HG03095 (cell line): ENCODE measurements around the gene BMPR1B.
"Not testable (repeated sequence)": the region's sequence is repeated elsewhere in the genome, so short reads cannot be mapped to it uniquely, and the experiment has no call there.

Experiments
- ATAC-seq: cut with Tn5 transposase; IDR thresholded peaks from one replicate; pipeline ENCODE4 v1.9.1; 2021; ENCODE audit warnings: moderate library complexity; ENCODE audit not compliant: unreplicated experiment

BMPR1B gene

DNA sequence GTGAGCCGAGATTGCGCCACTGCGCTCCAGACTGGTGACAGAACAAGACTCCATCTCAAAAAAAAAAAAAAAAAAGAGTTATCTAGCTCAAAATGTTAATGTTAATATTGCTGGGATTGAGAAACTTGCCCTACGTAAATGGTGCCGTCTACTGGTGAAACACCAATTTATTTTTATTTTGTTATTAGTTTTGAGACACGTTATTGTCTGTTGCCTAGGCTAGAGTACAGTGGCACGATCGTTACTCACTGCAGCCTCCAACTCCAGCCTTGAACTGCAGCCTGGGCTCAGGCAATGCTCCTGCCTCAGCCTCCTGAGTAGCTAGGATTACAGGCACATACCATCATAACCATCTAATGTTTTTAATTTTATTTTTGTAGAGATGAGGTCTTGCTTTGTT, 262.8 kb downstream of the BMPR1B start:
- ATAC-seq, result no peak

DNA sequence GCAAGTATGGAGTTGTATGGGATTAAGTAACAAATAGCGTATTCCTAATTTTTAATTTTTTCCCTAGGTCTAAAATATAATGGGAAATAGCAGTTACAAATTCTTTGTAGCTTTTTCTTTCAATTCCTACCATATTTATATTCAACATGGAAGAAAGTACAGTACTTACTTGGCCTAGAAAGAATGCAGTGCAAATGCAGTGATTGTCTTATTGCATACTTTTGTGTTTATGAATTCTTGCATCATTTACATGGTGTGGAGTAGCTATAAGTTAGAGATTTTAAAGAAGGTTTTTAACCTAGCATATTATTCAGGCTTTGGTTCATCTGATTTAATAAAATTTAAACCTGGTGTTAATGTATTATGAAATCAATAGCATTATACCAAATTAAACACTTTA, 263.3 kb downstream of the BMPR1B start:
- ATAC-seq, result no peak

DNA sequence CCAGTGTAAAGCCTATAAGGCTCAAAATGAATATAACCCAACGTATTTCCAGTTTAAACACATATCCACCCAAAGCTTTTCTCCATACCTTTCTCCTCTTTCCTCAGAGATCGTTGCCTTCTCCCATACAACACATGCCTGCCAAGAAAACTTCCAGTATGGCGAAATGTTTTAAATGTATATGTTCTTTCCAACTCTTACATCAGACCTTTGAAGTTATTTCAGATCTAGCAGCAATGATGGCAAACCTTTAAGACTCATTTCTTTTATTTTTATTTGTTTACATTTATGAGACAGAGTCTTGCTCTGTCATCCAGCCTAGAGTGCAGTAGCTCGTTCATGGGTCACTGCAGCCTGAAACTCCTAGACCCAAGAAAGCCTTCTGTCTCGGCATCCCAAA, 265.4 kb downstream of the BMPR1B start:
- ATAC-seq, result no peak

DNA sequence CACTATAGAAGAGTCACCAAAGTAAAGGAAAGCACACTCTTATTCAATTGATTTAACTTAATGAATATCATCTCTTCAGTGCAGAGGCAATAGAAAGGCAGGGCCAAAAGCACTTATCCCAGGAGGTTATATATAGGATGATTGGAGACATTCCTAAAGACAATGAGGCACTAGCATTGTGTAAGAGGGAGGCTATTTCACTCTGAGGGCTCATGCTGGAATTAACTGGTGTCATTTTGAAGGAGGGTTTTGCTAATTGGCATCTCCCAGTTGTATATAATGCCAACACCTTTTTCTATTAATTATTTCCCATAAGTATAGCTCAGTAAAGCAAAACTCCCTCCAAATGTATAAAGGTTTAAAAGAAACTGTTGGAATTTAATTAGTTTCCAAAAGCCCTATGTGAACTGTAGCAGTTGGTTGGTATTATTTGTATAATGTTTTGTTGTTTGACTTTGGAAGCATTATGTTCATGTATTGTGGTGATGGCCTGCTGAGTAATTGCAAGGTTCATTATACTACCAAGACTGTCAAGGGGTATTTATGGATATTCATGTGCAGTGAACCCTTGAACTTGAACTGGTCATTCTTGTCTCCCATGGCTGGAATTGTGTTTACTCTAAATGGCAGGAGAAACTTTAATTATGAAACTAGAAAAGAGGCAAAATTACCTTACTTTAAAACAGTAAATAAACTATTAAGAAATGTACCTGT, 270.3 kb downstream of the BMPR1B start:
- ATAC-seq, result no peak

DNA sequence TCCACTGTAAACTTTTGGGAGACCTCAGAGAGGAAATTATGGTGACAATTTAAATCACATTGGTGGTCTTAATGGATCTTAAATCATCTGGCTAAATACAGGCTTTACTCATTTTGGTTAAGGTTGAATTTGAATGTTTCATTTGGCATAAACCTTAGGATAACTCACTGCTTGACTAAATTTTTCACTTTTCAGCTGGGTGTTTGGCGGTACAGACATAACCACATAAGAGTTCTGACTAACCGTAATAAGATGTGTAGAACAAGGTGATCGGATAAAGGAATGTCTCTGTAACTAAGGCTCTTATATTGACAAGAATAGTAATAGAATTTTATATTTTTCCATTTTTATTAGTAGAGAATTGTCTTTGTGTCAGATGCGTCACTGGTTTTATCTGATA, 281.0 kb downstream of the BMPR1B start:
- no peak for ATAC-seq

DNA sequence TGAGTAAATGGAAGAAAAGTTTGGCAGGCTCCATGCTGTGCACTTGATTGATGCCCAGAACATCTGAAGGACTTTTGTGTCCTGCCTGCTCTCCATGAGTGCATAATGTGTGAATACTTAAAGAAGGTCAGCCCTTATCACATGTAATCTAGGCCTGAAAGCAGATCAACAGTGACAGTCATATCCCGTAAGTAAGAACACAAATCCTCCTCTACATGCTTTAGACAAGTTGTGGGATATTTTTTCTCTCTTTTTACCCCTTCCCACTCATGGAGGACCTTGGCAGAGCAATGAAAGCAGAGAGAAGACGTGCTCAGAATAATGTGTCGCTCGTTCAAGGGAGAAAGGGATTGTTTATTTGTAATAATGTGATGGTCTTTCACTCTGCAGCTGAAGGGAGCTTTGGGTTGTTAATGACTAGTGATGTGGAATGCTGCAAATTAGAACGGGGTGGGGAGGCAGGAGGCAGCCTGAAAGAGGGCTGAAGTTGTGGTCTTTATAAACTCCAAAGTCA, 286.6 kb downstream of the BMPR1B start:
- ATAC-seq, result no peak

DNA sequence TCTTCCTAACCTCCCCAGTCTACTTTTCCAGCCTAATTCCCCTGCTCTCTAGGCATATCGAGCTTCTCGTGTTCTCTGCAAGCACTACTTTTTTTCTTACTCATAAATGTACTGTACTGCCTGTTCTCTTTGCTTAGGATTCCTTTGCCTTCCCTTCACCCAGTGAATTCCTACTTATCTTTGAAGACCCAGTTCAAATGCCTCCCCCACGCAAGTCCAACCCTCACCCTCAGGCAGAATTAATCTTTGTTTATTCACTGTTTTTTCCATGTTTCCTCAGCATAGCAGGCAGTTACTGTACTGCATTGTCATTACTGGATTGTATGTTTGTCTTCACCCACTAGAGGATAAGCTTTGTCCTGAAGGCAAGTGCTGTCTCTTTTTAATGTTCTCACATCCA, 287.7 kb downstream of the BMPR1B start:
- no peak for ATAC-seq

DNA sequence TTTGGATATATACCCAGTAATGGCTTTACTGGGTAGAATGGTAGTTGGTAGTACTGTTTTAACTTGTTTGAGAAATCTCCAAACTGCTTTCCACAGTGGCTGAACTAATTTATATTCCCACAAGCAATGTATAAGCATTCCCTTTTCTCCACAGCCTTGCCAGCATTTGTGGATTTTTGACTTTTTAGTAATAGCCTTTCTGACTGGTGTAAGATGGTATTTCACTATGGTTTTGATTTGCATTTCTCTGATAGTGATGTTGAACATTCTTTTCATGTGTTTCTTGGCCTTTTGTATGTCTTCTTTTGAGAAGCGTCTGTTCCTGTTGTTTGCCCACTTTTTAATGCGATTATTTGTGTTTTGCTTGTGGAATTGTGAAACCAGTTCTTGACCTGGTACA, 290.5 kb downstream of the BMPR1B start:
- ATAC-seq, result no peak

DNA sequence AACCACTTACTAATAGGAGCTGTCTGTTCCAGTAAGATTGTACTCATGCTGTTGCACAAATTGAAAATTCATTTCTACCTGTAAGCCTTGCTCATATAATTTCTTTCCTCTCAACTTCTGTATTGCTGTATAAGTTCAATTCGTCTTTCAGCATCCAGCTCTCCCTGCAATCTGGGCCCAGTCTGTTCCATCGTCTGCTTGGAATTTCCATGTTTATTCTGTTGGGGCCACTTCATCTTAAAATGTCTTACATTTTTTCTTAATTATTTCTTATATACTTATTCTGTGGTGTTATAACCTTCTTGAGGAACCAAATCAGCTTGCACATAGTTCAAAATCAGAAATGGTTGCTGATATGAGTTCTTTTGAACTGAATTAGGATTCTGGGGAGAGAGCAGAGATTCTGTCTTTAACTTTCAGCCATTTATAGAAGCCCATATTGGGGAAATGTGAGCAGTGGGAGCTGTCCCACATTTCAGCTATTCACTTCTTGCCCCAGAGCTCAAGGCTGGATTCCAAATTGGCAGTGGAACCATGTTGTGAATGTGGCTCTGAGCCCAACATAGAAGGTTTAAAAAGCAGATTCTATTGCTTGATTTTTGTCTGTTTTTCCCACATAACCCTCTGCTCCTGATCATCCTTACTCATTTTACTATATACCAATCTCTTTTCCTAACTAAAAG, 291.9 kb downstream of the BMPR1B start:
- ATAC-seq, result no peak

DNA sequence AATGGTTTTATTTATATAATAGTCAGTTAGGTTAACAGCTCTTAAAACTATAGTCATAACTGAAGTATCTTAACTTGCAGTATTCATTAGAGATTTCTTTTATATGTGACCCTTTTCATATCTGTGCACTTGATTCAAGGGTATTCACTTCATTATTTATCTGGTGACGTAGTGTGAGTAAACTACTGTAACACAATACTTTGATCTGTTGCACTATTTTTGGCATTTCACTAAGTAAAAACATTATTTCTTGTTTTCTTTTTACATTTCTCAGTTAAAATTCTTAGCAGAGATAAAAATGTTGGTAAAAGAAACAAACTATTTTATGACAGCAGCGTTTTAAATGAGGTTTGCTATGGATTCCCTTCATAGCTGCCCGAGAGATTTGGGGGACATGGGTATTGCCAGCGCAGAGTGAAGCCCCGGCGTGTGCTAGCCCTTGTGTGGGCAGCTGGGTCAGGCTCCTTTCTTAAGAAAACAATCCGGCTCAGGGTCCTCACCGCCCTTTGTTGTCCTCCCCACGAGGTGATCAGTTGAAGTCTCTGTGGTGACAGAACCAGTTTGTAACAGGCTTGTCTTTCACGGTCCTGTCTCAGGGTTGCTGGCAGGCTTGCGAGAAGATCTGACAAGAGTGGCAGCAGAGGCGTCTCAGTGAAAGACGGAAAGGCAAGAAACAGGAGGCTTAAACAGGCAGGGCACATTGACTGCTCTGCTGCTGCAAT, 293.4 kb downstream of the BMPR1B start:
- no peak for ATAC-seq

DNA sequence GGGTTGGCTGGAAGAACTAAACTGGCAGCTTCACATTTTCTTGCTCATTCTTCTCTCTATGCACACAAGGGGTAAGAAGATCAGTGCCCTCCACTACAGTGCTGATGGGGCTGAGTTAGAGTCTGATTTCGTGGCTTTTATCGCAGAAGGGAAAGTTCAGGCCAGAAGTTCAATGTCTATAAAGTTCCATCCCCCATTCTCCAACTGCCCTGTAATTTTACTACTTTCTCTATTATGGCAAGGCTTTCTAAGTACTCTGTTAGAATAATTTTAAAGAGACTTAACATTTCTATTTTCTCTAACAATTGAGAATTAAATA, 293.9 kb downstream of the BMPR1B start:
- no peak for ATAC-seq

DNA sequence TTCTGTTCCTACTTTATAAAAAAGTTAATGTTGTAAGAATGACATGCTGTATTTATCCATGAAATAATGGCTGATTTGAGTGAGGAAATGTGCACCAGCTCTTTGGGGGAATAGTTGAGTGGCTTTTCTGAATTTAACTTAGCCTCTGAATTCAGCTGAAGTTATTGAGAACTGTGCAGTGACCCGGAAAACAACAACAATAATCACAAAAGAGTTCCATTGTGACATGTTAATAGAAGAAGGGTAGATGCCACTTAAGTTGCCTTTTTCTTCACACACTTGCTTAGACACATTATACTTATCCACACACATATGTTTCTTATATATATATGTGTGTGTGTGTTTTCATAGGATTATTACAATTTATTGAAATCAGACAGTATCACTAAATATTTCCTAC, 301.2 kb downstream of the BMPR1B start:
- ATAC-seq, result no peak

DNA sequence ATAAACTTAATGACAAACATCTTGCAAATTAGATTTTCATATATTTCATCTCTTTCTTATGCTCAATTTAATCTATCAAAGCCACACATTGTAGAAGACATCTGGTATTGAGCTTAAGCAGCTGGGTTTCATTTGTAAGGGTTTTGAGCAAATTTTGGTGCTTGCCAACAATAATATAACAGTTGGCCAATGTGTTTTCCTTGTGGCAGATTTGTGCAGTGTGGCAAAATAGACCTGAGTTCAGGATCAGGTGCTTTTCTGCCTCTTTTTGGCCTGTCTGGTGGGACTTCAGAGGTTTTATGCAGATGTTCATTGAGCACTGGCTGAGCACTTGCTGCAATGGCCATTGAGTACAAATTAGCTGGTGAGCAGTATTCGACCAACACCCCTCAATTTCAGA, 301.9 kb downstream of the BMPR1B start:
- no peak for ATAC-seq

DNA sequence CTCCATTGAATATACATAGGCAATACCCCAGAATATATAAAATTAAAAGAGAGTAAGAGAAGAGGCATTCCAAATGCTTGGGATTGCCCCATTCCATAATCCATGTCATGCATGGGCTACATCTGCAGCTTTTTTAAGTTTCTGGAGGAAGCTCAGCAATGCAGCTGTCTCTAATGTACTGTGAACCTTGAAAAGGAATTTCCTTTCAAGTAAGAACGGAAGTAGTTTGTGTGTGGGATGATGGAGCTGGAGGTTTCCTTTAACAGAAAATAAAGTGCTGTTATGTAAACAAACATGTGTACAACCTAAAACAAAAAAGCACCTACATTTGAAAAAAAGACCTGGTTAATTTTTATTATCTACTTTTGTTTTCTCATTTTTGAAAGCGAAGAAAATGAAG, 303.5 kb downstream of the BMPR1B start:
- ATAC-seq, result no peak

DNA sequence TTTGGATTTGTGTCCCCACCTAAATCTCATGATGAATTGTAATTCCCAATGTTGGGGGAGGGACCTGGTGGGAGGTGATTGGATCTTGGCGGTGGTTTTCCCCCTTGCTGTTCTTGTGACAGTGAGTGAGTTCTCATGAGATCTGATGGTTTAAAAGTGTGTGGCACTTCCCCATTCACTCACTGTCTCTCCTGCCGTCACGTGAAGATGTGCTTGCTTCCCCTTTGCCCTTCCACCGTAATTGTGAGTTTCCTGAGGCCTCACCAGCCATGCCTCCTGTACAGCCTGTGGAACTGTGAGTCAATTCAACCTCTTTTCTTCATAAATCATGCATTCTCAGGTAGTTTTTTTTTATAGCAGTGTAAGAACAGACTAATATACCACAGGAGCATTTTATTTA, 304.0 kb downstream of the BMPR1B start:
- ATAC-seq, result not testable (repeated sequence)

DNA sequence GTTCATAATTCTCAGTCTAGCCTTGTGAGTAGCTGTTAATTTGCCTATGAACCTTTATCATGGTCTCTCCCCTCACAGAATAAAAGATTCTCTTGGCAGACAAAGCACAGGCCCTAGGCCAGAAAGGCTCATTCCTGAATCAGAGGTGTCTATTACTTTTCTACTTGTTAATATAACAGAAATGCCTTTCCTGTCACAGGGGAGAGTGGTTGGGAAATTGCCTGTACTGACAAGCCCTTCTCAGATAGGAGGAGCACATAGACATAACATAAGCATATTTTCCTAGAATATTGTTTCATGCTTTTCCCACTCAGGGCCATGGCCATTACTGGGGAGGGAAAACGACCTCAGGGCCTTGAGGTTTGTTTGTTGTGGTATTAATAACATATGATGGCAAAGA, 308.3 kb downstream of the BMPR1B start:
- ATAC-seq, result no peak

DNA sequence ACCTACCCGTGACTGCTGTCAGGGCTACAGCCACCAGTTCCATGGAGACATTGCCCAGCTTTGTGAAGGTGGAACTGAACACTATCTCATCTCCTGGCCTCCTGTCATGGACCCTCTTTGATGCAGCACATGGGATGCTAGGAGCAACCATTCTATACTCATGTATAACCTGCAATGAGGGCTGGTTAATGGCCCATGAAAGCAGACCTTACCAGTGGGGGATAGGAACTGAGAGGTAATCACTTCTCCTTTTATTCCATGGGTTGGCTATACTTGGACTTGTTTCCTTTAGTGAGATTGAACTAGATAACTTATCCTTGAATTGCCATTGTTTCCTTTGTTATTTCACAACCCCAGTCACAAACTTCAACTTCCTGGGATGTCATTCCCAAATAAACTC, 310.6 kb downstream of the BMPR1B start:
- ATAC-seq, result no peak

DNA sequence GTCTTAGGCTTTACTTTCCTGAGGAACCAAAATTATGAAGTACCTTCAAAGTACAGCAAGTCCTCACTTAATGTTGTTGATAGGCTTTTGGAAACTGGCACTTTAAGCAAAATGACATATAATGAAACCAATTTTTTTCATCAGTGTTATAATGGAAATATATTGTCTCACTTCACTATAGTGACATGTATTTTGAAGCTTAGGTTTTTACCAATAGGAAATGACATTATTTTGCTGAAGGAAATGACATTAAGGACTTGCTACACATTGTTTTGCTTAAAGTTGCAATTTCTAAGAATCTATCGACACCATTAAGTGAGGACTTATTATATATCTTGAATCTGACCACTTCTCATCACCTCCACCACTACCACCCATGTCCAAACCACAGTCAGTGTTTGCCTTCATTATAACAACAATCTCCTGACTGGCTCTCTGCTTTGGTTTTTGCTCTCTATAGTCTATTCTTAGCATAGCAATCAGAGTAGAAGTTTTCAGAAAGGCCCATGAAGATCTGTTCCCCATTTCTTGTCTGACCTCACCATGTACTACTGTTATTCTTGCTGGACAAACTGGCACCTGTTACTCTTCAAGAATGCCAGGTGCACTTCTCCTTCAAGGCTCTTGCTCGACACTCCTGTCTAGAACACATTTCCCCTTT, 311.2 kb downstream of the BMPR1B start:
- no peak for ATAC-seq

DNA sequence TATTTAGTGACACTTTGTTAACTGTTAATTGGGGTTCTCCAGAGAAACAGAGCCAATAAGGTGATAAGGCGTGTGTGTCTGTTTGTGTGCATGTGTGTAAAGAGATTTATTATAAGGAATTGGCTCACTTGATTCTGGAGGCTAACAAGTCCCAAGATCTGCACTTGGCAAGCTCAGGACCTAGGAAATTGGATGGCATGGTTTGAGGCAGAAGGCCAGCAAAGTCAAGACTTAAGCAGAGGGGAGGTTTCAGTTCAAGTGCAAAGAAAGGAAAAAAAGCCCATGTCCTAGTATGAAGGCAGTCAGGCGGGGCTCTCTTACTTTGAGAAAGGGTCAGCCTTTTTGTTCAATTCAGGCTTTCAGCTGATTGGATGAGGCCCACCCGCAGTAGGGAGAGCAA, 314.1 kb downstream of the BMPR1B start:
- ATAC-seq, result no peak

DNA sequence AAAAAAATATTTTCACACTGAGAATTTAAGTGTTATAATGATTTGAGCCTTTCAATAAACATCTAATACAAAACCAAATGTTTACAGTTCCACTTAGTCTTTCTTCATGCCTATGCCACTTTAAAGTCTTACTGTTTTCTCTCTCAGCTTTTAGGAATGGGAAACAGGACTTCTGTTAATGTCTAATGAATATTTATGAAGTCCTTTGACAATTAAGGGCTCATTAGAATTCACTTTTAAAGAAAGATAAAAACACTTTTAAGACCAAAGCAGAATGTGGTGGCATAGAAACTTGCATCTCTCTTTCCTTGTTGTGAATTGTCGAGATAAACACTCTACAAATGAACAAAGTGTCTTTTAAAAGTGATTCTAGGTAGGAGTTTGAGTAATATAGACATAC, 315.9 kb downstream of the BMPR1B start:
- no peak for ATAC-seq

DNA sequence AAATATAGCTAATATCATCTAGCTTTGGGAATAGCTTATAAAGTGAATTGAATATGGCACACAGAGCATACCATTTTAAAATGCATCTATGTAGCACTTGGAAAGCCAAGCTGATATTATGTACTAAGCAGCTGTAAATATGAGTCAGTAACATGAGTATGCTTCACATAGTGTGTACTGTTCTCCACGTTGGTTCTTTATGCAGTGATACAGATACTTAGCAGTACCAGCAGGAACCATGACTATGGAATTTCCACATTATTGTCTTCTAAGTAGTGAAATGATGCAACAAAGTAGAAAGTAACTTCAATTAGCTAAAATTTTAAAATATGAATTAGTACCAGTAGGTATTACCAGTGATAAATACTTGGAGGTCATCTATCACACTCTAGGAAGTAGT, 320.1 kb downstream of the BMPR1B start:
- ATAC-seq, result no peak

DNA sequence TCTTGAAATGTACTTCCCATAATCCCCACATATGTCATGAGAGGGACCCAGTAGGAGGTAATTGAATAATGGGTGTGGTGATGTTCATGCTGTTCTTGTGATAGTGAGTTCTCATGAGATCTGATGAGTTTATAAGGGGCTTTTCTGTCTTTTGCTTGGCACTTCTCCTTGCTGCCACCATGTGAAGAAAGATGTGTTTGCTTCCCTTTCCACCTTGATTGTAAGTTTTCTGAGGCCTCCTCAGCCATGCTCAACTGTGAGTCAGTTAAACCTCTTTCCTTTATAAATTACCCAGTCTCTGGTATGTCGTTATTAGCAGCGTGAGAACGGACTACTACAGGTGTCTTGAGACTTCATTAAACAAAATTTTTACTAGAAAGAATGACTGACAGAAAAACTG, 323.2 kb downstream of the BMPR1B start:
- no peak for ATAC-seq
